Neural cell (in vitro differentiated cells): ENCODE data around the gene SHC2.

Experiments
- EZH2 ChIP-seq: fragments of 200-600, 300-800 bp; shearing (Covaris generic), sonication (generic); IDR thresholded peaks from 2 replicates; pipeline ENCODE4 v1.6.1; 2014; ENCODE audit warnings: antibody characterized with exemption, low read length, borderline replicate concordance, mild to moderate bottlenecking; ENCODE audit not compliant: insufficient read depth, poor library complexity, severe bottlenecking
- TF ChIP-seq, protein P1 (sequence below): fragments of 450-650 bp; IDR thresholded peaks from 2 replicates; pipeline ENCODE4 v1.5.1; 2014; ENCODE audit warnings: antibody characterized with exemption, mild to moderate bottlenecking, moderate library complexity; ENCODE audit not compliant: poor library complexity, severe bottlenecking

DNA sequence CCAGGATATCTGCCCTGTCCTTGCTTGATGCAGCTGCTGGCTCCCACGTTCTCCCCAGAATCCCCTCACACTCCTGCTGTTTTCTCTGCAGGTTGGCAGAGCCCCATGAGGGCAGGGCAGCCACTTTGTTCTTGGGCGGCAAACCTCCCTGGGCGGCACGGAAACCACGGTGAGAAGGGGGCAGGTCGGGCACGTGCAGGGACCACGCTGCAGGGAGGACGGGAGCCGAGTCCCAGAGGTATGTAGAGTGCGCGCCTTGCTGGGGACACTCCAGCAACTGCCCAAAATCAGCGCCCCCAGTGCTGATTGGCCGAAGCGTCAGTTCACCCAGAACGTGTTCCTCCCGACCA lies 86.0 kb downstream of the SHC2 start:
- TF ChIP-seq, protein P1, sequence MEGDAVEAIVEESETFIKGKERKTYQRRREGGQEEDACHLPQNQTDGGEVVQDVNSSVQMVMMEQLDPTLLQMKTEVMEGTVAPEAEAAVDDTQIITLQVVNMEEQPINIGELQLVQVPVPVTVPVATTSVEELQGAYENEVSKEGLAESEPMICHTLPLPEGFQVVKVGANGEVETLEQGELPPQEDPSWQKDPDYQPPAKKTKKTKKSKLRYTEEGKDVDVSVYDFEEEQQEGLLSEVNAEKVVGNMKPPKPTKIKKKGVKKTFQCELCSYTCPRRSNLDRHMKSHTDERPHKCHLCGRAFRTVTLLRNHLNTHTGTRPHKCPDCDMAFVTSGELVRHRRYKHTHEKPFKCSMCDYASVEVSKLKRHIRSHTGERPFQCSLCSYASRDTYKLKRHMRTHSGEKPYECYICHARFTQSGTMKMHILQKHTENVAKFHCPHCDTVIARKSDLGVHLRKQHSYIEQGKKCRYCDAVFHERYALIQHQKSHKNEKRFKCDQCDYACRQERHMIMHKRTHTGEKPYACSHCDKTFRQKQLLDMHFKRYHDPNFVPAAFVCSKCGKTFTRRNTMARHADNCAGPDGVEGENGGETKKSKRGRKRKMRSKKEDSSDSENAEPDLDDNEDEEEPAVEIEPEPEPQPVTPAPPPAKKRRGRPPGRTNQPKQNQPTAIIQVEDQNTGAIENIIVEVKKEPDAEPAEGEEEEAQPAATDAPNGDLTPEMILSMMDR, result no peak
- TF ChIP-seq EZH2, result no peak
